Measurements from ENCODE around the gene ST3GAL5. TPM values are rescaled to one million over a fixed set of nuclear protein-coding genes. Genes with fewer than 3 reads are reported as not detected.

ST3GAL5 gene
- polyA plus RNA-seq, 1 experiment: 16.0 TPM

DNA sequence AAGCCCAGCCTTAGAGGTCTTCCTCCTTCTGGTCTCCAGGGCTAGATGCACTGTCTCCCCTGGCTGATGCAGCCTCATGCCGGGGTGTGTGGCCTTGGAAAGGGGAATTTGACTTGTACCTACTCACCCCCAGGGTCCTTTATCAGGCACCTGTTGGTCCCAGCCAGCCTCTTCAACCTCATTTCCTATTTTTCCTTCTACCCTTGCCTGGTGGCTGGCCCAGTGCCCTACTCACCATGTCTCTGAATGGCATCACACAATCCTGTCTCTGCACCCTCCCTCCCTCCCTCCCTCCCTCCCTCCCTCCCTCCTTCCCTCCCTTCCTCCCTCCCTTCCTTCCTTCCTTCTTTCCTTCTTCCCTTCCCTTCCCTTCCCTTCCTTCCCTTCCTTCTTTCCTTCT is 17.1 kb upstream of the ST3GAL5 start:
- H3K36me3 ChIP-seq (ENCODE audit: control insufficient read depth, insufficient read depth, low read length): no peaks in the 10 kb centered on the region
- ChIA-PET POLR2A (no interaction called here), CTCF (interaction anchor here (7.5 kb wide), 1 partner anchor 16 kb away, joined by 50 read pairs; the partner anchor contains the start of gene ST3GAL5)
- TF ChIP-seq, protein P1, sequence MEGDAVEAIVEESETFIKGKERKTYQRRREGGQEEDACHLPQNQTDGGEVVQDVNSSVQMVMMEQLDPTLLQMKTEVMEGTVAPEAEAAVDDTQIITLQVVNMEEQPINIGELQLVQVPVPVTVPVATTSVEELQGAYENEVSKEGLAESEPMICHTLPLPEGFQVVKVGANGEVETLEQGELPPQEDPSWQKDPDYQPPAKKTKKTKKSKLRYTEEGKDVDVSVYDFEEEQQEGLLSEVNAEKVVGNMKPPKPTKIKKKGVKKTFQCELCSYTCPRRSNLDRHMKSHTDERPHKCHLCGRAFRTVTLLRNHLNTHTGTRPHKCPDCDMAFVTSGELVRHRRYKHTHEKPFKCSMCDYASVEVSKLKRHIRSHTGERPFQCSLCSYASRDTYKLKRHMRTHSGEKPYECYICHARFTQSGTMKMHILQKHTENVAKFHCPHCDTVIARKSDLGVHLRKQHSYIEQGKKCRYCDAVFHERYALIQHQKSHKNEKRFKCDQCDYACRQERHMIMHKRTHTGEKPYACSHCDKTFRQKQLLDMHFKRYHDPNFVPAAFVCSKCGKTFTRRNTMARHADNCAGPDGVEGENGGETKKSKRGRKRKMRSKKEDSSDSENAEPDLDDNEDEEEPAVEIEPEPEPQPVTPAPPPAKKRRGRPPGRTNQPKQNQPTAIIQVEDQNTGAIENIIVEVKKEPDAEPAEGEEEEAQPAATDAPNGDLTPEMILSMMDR (IDR thresholded peaks at IDR 0.05; ENCODE audit: insufficient read depth, low read depth, low read length): no peak
- DNase-seq (ENCODE audit: low read depth): no peak
- H3K27me3 ChIP-seq (ENCODE audit: control insufficient read depth, insufficient read depth, low read length): no peaks in the 10 kb centered on the region
- no peak overlapping the region for H3K4me3 ChIP-seq (ENCODE audit: low read depth, low read length)

DNA sequence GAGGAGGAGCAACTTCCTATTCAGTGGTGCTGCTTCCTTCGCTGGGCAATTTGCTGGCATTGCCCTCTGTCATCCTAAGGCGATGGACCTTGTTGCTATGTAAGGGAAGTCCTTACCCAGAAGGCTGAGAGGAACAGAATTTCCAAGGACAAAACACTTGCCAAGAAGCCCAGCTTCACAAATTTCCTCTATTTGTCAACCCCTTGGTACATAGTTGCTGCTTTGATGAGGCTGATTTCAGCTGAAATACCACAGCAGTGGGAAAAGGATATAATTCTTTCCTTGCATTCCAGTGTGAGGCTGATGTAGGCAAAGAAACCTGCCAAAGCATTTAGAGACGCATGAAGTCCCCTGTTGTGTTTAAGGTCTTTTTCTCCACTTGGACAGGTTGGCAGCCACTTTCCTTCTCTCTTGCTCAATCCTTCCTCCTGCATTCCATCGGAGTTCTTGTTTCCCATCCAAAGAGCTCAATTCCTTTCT is 16.4 kb upstream of the ST3GAL5 start:
- ChIA-PET POLR2A (no interaction called here), CTCF (interaction anchor here (0.6 to 7.5 kb wide), 2 partner anchors 15 to 94 kb away, joined by 3 to 50 read pairs; partner anchors contain the start of gene ST3GAL5)
- Histone ChIP-seq H3K27me3 (ENCODE audit: control insufficient read depth, insufficient read depth, low read length) (no peaks in the 10 kb centered on the region), H3K36me3 (ENCODE audit: control insufficient read depth, insufficient read depth, low read length) (no peaks in the 10 kb centered on the region), H3K4me3 (ENCODE audit: low read depth, low read length) (no peak overlapping the region)
- TF ChIP-seq, protein P1 (IDR thresholded peaks at IDR 0.05; ENCODE audit: insufficient read depth, low read depth, low read length): no peak
- no peak for DNase-seq (ENCODE audit: low read depth)

DNA sequence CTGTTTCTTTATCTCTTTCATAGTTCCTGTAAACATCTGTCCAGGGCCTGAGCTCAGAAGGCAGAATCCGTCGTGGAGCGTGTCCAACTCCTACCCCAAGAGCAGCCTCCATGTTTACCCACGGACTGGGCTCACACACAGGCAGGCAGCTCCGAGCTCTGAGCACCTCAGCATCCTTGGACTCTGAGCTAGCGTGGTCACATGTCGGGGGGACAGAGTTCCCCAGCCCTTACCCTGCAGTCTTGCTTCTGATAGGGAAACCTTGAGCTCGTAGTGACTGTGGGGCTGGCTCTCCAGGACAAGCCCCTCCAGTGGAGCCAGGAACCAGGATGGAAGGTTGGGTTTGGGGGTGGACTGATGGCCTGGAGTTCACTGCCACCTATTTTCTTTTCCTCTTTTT is 15.1 kb upstream of the ST3GAL5 start:
- CTCF ChIA-PET: interaction anchor here (1.3 to 7.5 kb wide), 2 partner anchors 14 to 118 kb away, joined by 3 to 50 read pairs; partner anchors contain the start of gene ST3GAL5
- no peaks in the 10 kb centered on the region for H3K27me3 ChIP-seq (ENCODE audit: control insufficient read depth, insufficient read depth, low read length)
- POLR2A ChIA-PET: no interaction called here
- TF ChIP-seq, protein P1 (IDR thresholded peaks at IDR 0.05; ENCODE audit: insufficient read depth, low read depth, low read length): no peak
- H3K36me3 ChIP-seq (ENCODE audit: control insufficient read depth, insufficient read depth, low read length): no peaks in the 10 kb centered on the region
- H3K4me3 ChIP-seq (ENCODE audit: low read depth, low read length): no peak overlapping the region
- no peak for DNase-seq (ENCODE audit: low read depth)

GRCh38 chr2:85902496-85902895 is 13.7 kb upstream of the ST3GAL5 start:
- CTCF ChIA-PET: interaction anchor here (0.6 to 7.5 kb wide), 3 partner anchors 13 to 120 kb away, joined by 3 to 50 read pairs (median 3); partner anchors contain the start of gene ST3GAL5
- DNase-seq (ENCODE audit: low read depth): peak; percentile 59
- POLR2A ChIA-PET: interaction anchor here (0.5 kb wide), 1 partner anchor 94 kb away, joined by 3 read pairs; no protein-coding TSS in a partner anchor
- no peaks in the 10 kb centered on the region for H3K36me3 ChIP-seq (ENCODE audit: control insufficient read depth, insufficient read depth, low read length)
- TF ChIP-seq, protein P1 (IDR thresholded peaks at IDR 0.05; ENCODE audit: insufficient read depth, low read depth, low read length): no peak
- H3K27me3 ChIP-seq (ENCODE audit: control insufficient read depth, insufficient read depth, low read length): no peaks in the 10 kb centered on the region
- H3K4me3 ChIP-seq (ENCODE audit: low read depth, low read length): no peak overlapping the region

DNA sequence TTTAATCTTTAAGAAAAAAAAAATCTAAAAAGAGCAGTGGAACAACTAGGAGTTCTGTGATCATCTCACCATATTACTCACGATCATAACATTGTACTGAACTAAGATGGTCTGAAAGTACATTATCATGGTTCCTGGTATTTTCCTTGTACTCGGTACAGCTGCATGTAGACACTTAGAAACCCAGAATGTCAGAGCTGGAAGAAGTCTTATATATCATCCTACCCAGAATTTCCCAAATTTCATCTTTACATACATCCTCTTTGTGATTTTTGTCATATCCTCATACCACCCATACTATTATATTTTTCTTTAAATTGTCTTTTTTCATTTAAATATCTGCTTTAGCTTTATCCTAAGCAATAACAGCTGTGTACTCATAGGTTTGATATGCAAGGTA is 12.4 kb upstream of the ST3GAL5 start:
- POLR2A ChIA-PET: no interaction called here
- DNase-seq (ENCODE audit: low read depth): no peak
- CTCF ChIA-PET: interaction anchor here (0.9 to 7.5 kb wide), 3 partner anchors 11 to 21 kb away, joined by 3 to 50 read pairs (median 4); partner anchors contain the start of gene ST3GAL5
- H3K27me3 ChIP-seq (ENCODE audit: control insufficient read depth, insufficient read depth, low read length): no peaks in the 10 kb centered on the region
- H3K36me3 ChIP-seq (ENCODE audit: control insufficient read depth, insufficient read depth, low read length): no peaks in the 10 kb centered on the region
- TF ChIP-seq, protein P1 (IDR thresholded peaks at IDR 0.05; ENCODE audit: insufficient read depth, low read depth, low read length): no peak
- no peak overlapping the region for H3K4me3 ChIP-seq (ENCODE audit: low read depth, low read length)

Data from BJ (cell line).